Transverse colon (tissue), 4 donors: ENCODE measurements around the gene SH2D7. TPM values are rescaled to one million over a fixed set of nuclear protein-coding genes. Genes with fewer than 3 reads are reported as not detected.

ENCODE experiments used
- DNase-seq: peaks from one replicate; pipeline ENCODE4 v3.0.0-alpha.2; 2019
- H3K27ac ChIP-seq, 4 donors: fragments of 200-600 bp; sonication (generic); 2 replicates each; pipeline ENCODE4 v1.5.1; 2016 to 2018; ENCODE audit warnings: inconsistent platforms in 4 of 4
- H3K27me3 ChIP-seq: fragments of 200-600 bp; sonication (generic); 2 replicates; pipeline ENCODE4 v1.5.1; 2017; ENCODE audit warnings: inconsistent platforms
- H3K36me3 ChIP-seq, 4 donors: fragments of 200-600 bp; sonication (generic); 2 replicates each; pipeline ENCODE4 v1.5.1; 2017 to 2019; ENCODE audit warnings: inconsistent platforms in 4 of 4
- H3K4me1 ChIP-seq, 4 donors: fragments of 200-600 bp; sonication (generic); 2 replicates each; pipeline ENCODE4 v1.5.1; 2017 to 2020; ENCODE audit warnings: inconsistent platforms in 4 of 4
- H3K4me3 ChIP-seq, 4 donors: fragments of 200-600 bp; sonication (generic); 1 replicate in 1 of 4; 2 replicates in 3 of 4; pipeline versions ENCODE4 v1.5.1 to v1.6.1; 2017 to 2019; ENCODE audit warnings: inconsistent platforms in 4 of 4
- H3K9me3 ChIP-seq, 2 donors: fragments of 200-600 bp; sonication (generic); 2 replicates each; pipeline ENCODE4 v1.5.1; 2017 to 2019; ENCODE audit warnings: inconsistent platforms in 2 of 2
- EP300 ChIP-seq: sonication (generic); formaldehyde crosslinking; IDR thresholded peaks from one replicate; pipeline ENCODE4 v1.6.1; 2017; ENCODE audit warnings: antibody characterized with exemption, low read depth
- POLR2A ChIP-seq: fragments of 450-650 bp; IDR thresholded peaks from one replicate; pipeline ENCODE4 v1.6.1; 2016; ENCODE audit warnings: antibody characterized with exemption, mild to moderate bottlenecking, moderate library complexity
- POLR2AphosphoS5 ChIP-seq, 3 donors: sonication (generic); formaldehyde crosslinking; IDR thresholded peaks; one replicate each; pipeline ENCODE4 v1.6.1; 2016; ENCODE audit warnings: antibody characterized with exemption in 3 of 3
- WGBS, 2 donors: methylation state at CpG; one replicate each; pipeline ENCODE4 v1.1.5; 2018; ENCODE audit warnings: low coverage in 1 of 2; 5-methylcytosine and 5-hydroxymethylcytosine counted together
- in situ Hi-C, 4 donors: fragments of 200-750 bp; cut with MboI; loops; one replicate each; pipeline versions ENCODE4 v1.15.0 to v1.15.1; 2017; ENCODE audit warnings: low sequenced_read_pairs in 3 of 4, low pct_ligation_motif_present in 1 of 4, low pct_unique_long_range_greater_than_20kb in 1 of 4
- intact Hi-C: fragments of 100-400 bp; cut with DNase I; formaldehyde crosslinking; loops from one replicate; pipeline ENCODE4 v1.15.1; 2023; ENCODE audit warnings: low total_unique reads
- total RNA-seq, 4 donors: library from RNA; depleted of rRNA; stranded (reverse); fragments of >200 nt; gene quantifications; one replicate each; pipeline ENCODE4 v1.1.0, GENCODE V29; 2016
- TF ChIP-seq, protein P1 (sequence below), 5 experiments: fragments of 200-600 bp in 3 of 5; fragments of 450-650 bp in 2 of 5; sonication (generic) in 3 of 5; IDR thresholded peaks; 1 replicate in 2 of 5; 2 replicates in 3 of 5; pipeline ENCODE4 v1.5.1; 2016 to 2017; ENCODE audit warnings: antibody characterized with exemption in 5 of 5, inconsistent platforms in 3 of 5, mild to moderate bottlenecking in 2 of 5, moderate library complexity in 1 of 5

Gene SH2D7
- total RNA-seq, 4 donors from 2014 or later = 6.0 to 9.7 (median 9.3) TPM; not detected in 1

GRCh38 chr15:78050826-78051225, 41.5 kb upstream of the SH2D7 start:
- peak overlapping the region; percentile 71 to 80 (median 72) for H3K27ac ChIP-seq
- peaks cover 0 to 5% (median 0%) of the 10 kb centered on the region in 4 donors for H3K36me3 ChIP-seq
- no peak for DNase-seq
- no peak overlapping the region for H3K4me3 ChIP-seq
- in situ Hi-C loops (no loop called here), intact Hi-C loops (loop anchor here (10.0 kb wide), 1 partner anchor 684 kb away; no protein-coding TSS in a partner anchor)
- 60 to 74% methylated on average over 1 of the region's 1 CpG for WGBS, 2 donors
- H3K9me3 ChIP-seq = no peaks in the 10 kb centered on the region
- H3K4me1 ChIP-seq = peaks cover 68 to 87% (median 85%) of the 10 kb centered on the region in 4 donors
- no peaks in the 10 kb centered on the region for H3K27me3 ChIP-seq
- TF ChIP-seq, protein P1, sequence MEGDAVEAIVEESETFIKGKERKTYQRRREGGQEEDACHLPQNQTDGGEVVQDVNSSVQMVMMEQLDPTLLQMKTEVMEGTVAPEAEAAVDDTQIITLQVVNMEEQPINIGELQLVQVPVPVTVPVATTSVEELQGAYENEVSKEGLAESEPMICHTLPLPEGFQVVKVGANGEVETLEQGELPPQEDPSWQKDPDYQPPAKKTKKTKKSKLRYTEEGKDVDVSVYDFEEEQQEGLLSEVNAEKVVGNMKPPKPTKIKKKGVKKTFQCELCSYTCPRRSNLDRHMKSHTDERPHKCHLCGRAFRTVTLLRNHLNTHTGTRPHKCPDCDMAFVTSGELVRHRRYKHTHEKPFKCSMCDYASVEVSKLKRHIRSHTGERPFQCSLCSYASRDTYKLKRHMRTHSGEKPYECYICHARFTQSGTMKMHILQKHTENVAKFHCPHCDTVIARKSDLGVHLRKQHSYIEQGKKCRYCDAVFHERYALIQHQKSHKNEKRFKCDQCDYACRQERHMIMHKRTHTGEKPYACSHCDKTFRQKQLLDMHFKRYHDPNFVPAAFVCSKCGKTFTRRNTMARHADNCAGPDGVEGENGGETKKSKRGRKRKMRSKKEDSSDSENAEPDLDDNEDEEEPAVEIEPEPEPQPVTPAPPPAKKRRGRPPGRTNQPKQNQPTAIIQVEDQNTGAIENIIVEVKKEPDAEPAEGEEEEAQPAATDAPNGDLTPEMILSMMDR (IDR thresholded peaks at IDR 0.05) = no peak
- TF ChIP-seq POLR2AphosphoS5 (IDR thresholded peaks at IDR 0.05) (no peak), EP300 (no peak), POLR2A (no peak)

- WGBS, 2 donors = 28 to 46% methylated on average over 3 of the region's 3 CpGs
- no peaks in the 10 kb centered on the region for H3K9me3 ChIP-seq
- no peak overlapping the region for H3K4me3 ChIP-seq
- TF ChIP-seq, protein P1 (IDR thresholded peaks at IDR 0.05) = no peak
- TF ChIP-seq POLR2AphosphoS5 (IDR thresholded peaks at IDR 0.05) (no peak), POLR2A (no peak), EP300 (no peak)
- H3K36me3 ChIP-seq = peaks cover 0 to 5% (median 0%) of the 10 kb centered on the region in 4 donors
- intact Hi-C loops = loop anchor here (10.0 kb wide), 1 partner anchor 683 kb away; no protein-coding TSS in a partner anchor
- DNase-seq = no peak
- no peaks in the 10 kb centered on the region for H3K27me3 ChIP-seq
- H3K27ac ChIP-seq = peak overlapping the region; percentile 71 to 80 (median 72)
- peaks cover 68 to 87% (median 85%) of the 10 kb centered on the region in 4 donors for H3K4me1 ChIP-seq
- in situ Hi-C loops = no loop called here
Observed at GRCh38 chr15:78051596-78051995, 40.8 kb upstream of the SH2D7 start.

- Histone ChIP-seq H3K4me3 (no peak overlapping the region), H3K9me3 (no peaks in the 10 kb centered on the region), H3K4me1 (peaks cover 68 to 87% (median 85%) of the 10 kb centered on the region in 4 donors), H3K27ac (peak overlapping the region; percentile 71 to 80 (median 72)), H3K27me3 (no peaks in the 10 kb centered on the region), H3K36me3 (peaks cover 0 to 5% (median 0%) of the 10 kb centered on the region in 4 donors)
- TF ChIP-seq POLR2A (no peak), POLR2AphosphoS5 (IDR thresholded peaks at IDR 0.05) (no peak), EP300 (no peak)
- TF ChIP-seq, protein P1 (IDR thresholded peaks at IDR 0.05) = no peak
- in situ Hi-C loops = no loop called here
- DNase-seq = peak; percentile 54
- intact Hi-C loops = loop anchor here (10.0 kb wide), 1 partner anchor 683 kb away; no protein-coding TSS in a partner anchor
Observed at GRCh38 chr15:78052001-78052401, 40.4 kb upstream of the SH2D7 start.

- no peak for DNase-seq
- peak overlapping the region; percentile 71 to 80 (median 72) for H3K27ac ChIP-seq
- WGBS, 2 donors = 80 to 85% methylated on average over 4 to 5 of the region's 5 CpGs
- peaks cover 68 to 87% (median 85%) of the 10 kb centered on the region in 4 donors for H3K4me1 ChIP-seq
- intact Hi-C loops (loop anchor here (10.0 kb wide), 1 partner anchor 682 kb away; no protein-coding TSS in a partner anchor), in situ Hi-C loops (no loop called here)
- no peaks in the 10 kb centered on the region for H3K9me3 ChIP-seq
- no peak overlapping the region for H3K4me3 ChIP-seq
- H3K36me3 ChIP-seq = peaks cover 0 to 5% (median 0%) of the 10 kb centered on the region in 4 donors
- H3K27me3 ChIP-seq = no peaks in the 10 kb centered on the region
- TF ChIP-seq EP300 (no peak), POLR2A (no peak), POLR2AphosphoS5 (IDR thresholded peaks at IDR 0.05) (no peak)
- TF ChIP-seq, protein P1 (IDR thresholded peaks at IDR 0.05) = no peak
Observed at GRCh38 chr15:78052545-78052944, 39.8 kb upstream of the SH2D7 start.
